SK-N-SH (cell line): Measurements from ENCODE around the gene HTRA3.

Experiments used
- CHD2 ChIP-seq: fragments of 150-350 bp; IDR thresholded peaks from 2 replicates; pipeline ENCODE4 v1.6.1; 2018; ENCODE audit warnings: low read length; ENCODE audit not compliant: partially characterized antibody
- EP300 ChIP-seq, 2 experiments: IDR thresholded peaks; 2 replicates each; pipeline versions ENCODE4 v1.4.0 to v1.6.1; 2012; ENCODE audit warnings: borderline replicate concordance in 1 of 2, low read depth in 1 of 2, low read length in 1 of 2
- GABPA ChIP-seq: IDR thresholded peaks from 2 replicates; pipeline ENCODE4 v1.4.0; 2012; ENCODE audit warnings: low read depth, mild to moderate bottlenecking
- GATA2 ChIP-seq: sonication (generic); formaldehyde crosslinking; IDR thresholded peaks from 2 replicates; pipeline ENCODE4 v1.5.0; 2020; ENCODE audit warnings: mild to moderate bottlenecking, missing genetic modification reagents
- POLR2AphosphoS5 ChIP-seq: IDR thresholded peaks from 2 replicates; pipeline ENCODE4 v1.6.1; 2012; ENCODE audit warnings: low read depth, low read length
- RCOR1 ChIP-seq: fragments of 150-350 bp; IDR thresholded peaks from 2 replicates; pipeline ENCODE4 v1.6.1; 2017; ENCODE audit warnings: antibody characterized with exemption, low read length
- RFX5 ChIP-seq: IDR thresholded peaks from 2 replicates; pipeline ENCODE4 v1.6.1; 2012; ENCODE audit warnings: mild to moderate bottlenecking, improper control_type of control experiment, low read length
- TF ChIP-seq, protein P1 (sequence below): fragments of 200-600 bp; sonication (generic); IDR thresholded peaks from 2 replicates; pipeline ENCODE4 v1.6.1; 2017; ENCODE audit warnings: antibody characterized with exemption, mild to moderate bottlenecking, moderate library complexity
- TF ChIP-seq, protein P2 (sequence below): IDR thresholded peaks from 2 replicates; pipeline ENCODE4 v1.4.0; 2012; ENCODE audit warnings: low read depth
- TF ChIP-seq, protein P3 (sequence below): IDR thresholded peaks from 2 replicates; pipeline ENCODE4 v1.4.0; 2012; ENCODE audit warnings: low read depth, borderline replicate concordance
- TF ChIP-seq, protein P4 (sequence below): IDR thresholded peaks from 2 replicates; pipeline ENCODE4 v1.6.1; 2012; ENCODE audit warnings: mild to moderate bottlenecking, low read depth, low read length, moderate library complexity

DNA sequence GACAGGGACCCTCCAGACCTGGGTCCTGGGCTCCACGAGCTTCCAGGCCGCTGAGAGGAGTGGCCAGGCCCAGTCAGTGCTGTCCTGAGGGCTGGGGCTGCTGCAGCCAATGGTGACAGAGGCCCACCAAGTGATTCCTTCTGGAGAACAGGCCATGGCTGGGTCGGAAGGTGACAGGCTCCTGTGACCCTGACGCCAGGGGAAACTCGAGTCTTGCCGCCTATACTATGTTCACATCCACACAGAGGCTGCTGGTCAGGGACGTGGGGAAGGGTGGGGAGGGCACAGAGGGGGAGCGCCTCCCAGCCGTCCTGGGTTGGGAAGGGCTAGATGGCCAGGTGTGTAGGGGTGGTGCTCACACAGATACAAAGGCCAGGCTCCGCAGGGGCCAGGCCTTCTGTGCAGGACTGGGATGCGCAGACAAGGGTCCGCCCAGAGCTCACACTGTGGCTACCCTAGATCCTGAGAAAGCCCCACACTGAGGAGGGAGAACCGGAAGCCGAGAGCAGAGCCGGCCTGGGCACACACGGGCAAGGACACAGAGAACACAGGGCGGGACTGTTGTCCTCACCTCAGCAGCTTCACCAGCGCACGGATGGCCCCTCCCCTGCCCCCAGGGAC, 81.4 kb downstream of the HTRA3 start:
- TF ChIP-seq CHD2 (no peak), POLR2AphosphoS5 (no peak), GATA2 (CRISPR knock-in tag) (no peak), RCOR1 (no peak), EP300 (IDR thresholded peaks at IDR 0.05; ENCODE audit: borderline replicate concordance in 1 of 2, low read depth in 1 of 2, low read length in 1 of 2) (no peak), RFX5 (no peak), GABPA (no peak)
- TF ChIP-seq, protein P1, sequence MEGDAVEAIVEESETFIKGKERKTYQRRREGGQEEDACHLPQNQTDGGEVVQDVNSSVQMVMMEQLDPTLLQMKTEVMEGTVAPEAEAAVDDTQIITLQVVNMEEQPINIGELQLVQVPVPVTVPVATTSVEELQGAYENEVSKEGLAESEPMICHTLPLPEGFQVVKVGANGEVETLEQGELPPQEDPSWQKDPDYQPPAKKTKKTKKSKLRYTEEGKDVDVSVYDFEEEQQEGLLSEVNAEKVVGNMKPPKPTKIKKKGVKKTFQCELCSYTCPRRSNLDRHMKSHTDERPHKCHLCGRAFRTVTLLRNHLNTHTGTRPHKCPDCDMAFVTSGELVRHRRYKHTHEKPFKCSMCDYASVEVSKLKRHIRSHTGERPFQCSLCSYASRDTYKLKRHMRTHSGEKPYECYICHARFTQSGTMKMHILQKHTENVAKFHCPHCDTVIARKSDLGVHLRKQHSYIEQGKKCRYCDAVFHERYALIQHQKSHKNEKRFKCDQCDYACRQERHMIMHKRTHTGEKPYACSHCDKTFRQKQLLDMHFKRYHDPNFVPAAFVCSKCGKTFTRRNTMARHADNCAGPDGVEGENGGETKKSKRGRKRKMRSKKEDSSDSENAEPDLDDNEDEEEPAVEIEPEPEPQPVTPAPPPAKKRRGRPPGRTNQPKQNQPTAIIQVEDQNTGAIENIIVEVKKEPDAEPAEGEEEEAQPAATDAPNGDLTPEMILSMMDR = no peak
- TF ChIP-seq, protein P2, sequence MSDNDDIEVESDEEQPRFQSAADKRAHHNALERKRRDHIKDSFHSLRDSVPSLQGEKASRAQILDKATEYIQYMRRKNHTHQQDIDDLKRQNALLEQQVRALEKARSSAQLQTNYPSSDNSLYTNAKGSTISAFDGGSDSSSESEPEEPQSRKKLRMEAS = no peak
- TF ChIP-seq, protein P3, sequence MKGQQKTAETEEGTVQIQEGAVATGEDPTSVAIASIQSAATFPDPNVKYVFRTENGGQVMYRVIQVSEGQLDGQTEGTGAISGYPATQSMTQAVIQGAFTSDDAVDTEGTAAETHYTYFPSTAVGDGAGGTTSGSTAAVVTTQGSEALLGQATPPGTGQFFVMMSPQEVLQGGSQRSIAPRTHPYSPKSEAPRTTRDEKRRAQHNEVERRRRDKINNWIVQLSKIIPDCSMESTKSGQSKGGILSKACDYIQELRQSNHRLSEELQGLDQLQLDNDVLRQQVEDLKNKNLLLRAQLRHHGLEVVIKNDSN = no peak
- TF ChIP-seq, protein P4, sequence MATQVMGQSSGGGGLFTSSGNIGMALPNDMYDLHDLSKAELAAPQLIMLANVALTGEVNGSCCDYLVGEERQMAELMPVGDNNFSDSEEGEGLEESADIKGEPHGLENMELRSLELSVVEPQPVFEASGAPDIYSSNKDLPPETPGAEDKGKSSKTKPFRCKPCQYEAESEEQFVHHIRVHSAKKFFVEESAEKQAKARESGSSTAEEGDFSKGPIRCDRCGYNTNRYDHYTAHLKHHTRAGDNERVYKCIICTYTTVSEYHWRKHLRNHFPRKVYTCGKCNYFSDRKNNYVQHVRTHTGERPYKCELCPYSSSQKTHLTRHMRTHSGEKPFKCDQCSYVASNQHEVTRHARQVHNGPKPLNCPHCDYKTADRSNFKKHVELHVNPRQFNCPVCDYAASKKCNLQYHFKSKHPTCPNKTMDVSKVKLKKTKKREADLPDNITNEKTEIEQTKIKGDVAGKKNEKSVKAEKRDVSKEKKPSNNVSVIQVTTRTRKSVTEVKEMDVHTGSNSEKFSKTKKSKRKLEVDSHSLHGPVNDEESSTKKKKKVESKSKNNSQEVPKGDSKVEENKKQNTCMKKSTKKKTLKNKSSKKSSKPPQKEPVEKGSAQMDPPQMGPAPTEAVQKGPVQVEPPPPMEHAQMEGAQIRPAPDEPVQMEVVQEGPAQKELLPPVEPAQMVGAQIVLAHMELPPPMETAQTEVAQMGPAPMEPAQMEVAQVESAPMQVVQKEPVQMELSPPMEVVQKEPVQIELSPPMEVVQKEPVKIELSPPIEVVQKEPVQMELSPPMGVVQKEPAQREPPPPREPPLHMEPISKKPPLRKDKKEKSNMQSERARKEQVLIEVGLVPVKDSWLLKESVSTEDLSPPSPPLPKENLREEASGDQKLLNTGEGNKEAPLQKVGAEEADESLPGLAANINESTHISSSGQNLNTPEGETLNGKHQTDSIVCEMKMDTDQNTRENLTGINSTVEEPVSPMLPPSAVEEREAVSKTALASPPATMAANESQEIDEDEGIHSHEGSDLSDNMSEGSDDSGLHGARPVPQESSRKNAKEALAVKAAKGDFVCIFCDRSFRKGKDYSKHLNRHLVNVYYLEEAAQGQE = no peak
